MM.1S (cell line): ENCODE results near the gene LRRC8A.

Source experiments
- EZH2 ChIP-seq: fragments of 300-600 bp; sonication (generic); optimal IDR thresholded peaks from 2 replicates; pipeline ENCODE3; 2017; ENCODE audit warnings: low read depth, mild to moderate bottlenecking, antibody characterized with exemption, low read length, mixed read lengths
- EZH2phosphoT487 ChIP-seq: fragments of 300-600 bp; sonication (generic); IDR thresholded peaks from 2 replicates; pipeline ENCODE4 v1.6.1; 2018; ENCODE audit warnings: antibody characterized with exemption, low read length
- TF ChIP-seq, protein P1 (sequence below): fragments of 300-600 bp; sonication (generic); IDR thresholded peaks from 2 replicates; pipeline ENCODE4 v1.5.1; 2016; ENCODE audit warnings: antibody characterized with exemption, low read length, mixed read lengths

GRCh38 chr9:128885798-128886197 lies 3.9 kb downstream of the LRRC8A start:
- no peak for TF ChIP-seq EZH2
- TF ChIP-seq, protein P1, sequence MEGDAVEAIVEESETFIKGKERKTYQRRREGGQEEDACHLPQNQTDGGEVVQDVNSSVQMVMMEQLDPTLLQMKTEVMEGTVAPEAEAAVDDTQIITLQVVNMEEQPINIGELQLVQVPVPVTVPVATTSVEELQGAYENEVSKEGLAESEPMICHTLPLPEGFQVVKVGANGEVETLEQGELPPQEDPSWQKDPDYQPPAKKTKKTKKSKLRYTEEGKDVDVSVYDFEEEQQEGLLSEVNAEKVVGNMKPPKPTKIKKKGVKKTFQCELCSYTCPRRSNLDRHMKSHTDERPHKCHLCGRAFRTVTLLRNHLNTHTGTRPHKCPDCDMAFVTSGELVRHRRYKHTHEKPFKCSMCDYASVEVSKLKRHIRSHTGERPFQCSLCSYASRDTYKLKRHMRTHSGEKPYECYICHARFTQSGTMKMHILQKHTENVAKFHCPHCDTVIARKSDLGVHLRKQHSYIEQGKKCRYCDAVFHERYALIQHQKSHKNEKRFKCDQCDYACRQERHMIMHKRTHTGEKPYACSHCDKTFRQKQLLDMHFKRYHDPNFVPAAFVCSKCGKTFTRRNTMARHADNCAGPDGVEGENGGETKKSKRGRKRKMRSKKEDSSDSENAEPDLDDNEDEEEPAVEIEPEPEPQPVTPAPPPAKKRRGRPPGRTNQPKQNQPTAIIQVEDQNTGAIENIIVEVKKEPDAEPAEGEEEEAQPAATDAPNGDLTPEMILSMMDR, result no peak
- no peak for TF ChIP-seq EZH2phosphoT487
